Astrocyte (in vitro differentiated cells and primary cell): ENCODE measurements around the gene ACOT6.

Source experiments
- CTCF ChIP-seq: IDR thresholded peaks from 2 replicates; pipeline ENCODE4 v1.5.1; 2011; ENCODE audit warnings: low read depth, mild to moderate bottlenecking, inconsistent platforms, low read length, moderate library complexity; ENCODE audit not compliant: insufficient read depth
- EZH2 ChIP-seq: IDR thresholded peaks from 2 replicates; pipeline ENCODE4 v1.6.1; 2012; ENCODE audit warnings: mild to moderate bottlenecking, low read length, inconsistent platforms; ENCODE audit not compliant: insufficient read depth

DNA sequence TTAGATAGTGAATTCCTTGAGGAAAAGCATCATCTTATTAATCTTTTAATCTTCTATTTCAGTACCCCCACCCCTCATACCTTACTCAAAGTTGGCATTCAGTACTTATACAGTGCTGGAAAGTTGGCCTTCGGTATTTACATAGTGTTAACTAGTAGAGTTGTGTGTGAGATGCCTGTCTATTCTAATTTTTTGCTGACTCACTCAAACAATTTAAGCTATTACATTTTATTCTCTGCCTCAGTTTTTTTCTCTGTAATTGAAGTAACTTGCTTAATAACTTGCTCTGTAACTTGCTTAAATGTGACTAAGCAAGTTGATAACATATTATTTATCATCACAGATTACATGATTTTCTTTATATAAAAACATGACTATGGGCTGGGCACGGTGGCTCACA is 52.8 kb downstream of the ACOT6 start:
- TF ChIP-seq CTCF (no peak), EZH2 (no peak)
